Right forelimb (tissue), 1 donor: ENCODE data around the gene ZNF560.
A peak's percentile ranks its signal among the peaks of the same experiment; 100 is the strongest.

Experiments
- DNase-seq: peaks from one replicate; pipeline ENCODE4 v3.0.0-alpha.2; 2018

ZNF560 gene

DNA sequence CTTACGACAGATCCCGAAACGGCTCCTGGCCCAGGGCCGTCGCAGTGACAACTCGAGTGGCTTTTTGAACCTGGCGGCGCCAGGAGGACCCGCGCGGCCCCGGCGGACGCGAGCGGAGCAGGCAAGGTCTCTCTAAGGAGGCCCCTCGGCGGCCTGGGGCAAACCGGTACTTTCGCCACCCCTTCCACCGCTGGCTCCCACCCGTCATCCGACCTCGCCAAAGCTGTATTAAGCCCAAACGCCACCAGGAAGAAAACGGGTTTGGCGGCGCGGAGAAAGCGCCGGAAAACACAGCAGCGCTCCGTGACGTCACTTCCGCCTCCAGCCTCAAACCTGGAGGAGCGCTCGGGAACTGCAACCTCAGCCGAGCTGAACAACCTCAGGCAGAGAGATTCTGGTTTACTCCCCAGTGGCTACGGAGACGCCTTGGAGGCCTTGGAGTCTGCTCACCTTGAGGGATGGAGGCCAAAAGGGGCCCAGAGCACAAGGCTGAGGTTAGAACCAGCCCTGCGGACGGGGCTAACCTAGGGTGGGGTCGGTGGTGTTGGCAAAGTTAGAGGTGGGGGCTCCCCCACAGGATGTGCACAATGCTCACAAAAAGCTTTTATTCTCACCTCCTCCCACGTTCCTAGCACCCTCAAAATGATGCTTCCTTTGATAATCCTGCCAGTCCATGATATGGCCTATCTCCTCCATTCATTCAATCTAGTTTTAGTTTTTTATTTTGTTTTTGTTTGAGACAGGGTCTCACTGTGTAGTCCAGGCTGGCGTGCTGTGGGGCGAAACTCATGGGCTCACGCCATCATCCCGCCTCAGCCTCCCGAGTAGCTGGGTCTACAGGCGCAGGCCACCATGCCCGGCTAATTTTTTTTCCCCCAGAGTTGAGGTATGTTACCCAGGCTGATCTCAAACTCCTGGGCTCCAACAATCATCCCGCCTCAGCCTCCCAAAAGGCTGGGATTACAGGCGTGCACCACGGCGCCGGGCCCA lies 62.8 kb downstream of the ZNF560 start, which contains the start of gene ZNF266:
ZNF266 (minus strand) TSS at position 295 of the 990 bp plus-strand sequence. CDS start 15,484 bp downstream, outside the sequence.
- peak; percentile 93 for DNase-seq

DNA sequence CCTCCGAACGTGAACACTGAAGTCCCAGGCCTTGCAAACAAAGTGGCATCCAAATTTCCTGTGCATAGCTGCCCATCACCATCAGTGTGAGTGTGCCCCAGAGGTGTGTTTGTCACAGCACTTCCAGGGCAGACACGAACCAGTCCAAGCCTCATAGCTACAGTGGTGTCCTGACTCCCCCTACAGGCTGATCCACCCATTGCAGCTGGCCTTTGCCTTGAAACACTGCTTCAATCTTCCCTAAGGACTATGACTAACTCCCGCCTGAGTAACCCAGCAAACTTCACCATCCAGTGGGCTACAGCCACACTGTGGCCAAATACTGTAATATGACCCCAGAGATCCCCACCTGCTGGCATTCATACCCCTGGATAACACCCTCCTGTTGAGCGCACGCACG lies 66.9 kb downstream of the ZNF560 start:
- no peak for DNase-seq

DNA sequence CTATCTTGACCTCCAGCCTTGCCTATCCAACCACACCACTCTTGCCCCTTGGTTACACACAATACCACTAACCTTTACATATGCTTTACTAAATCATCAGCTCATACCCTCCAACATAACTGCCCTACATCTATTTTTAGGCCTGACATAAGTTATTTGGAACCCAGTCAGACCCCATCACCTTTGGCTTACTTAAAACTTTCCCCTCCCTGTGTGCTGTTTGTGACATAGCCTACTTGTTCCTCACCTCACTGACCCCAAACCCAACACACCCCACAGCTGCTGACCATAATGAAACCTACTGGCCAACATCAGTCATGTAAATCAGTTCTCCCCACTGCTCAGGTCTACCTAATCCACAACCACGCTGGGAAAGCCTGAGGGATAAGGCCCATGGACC lies 68.0 kb downstream of the ZNF560 start:
- DNase-seq: no peak

DNA sequence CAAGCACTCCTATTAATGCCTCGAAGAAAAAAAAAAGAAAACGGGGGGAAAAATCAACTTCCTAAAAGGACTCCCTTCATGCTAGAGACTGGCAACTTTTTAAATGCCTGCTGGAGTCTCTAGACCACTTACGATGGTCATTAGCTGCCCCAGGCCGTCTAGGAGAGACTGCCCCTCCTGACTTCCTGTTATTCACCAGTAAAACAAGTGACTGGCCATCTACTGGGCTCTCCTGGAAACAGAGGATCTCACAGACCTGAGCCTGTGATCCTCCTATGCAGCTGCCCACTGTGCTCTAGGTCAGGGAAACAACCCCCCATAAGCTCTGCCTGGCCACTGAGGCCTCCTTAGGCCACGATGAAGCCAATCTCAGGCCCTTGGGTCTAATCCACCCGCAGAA lies 70.5 kb downstream of the ZNF560 start:
- no peak for DNase-seq
